ENCODE measurements around the gene CAMK1D.

- TF ChIP-seq, protein P1, sequence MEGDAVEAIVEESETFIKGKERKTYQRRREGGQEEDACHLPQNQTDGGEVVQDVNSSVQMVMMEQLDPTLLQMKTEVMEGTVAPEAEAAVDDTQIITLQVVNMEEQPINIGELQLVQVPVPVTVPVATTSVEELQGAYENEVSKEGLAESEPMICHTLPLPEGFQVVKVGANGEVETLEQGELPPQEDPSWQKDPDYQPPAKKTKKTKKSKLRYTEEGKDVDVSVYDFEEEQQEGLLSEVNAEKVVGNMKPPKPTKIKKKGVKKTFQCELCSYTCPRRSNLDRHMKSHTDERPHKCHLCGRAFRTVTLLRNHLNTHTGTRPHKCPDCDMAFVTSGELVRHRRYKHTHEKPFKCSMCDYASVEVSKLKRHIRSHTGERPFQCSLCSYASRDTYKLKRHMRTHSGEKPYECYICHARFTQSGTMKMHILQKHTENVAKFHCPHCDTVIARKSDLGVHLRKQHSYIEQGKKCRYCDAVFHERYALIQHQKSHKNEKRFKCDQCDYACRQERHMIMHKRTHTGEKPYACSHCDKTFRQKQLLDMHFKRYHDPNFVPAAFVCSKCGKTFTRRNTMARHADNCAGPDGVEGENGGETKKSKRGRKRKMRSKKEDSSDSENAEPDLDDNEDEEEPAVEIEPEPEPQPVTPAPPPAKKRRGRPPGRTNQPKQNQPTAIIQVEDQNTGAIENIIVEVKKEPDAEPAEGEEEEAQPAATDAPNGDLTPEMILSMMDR (IDR thresholded peaks at IDR 0.05): no peak
- TF ChIP-seq POLR2A (IDR thresholded peaks at IDR 0.05) (no peak), POLR2AphosphoS5 (IDR thresholded peaks at IDR 0.05) (no peak), EP300 (IDR thresholded peaks at IDR 0.05) (no peak)
Observed at GRCh38 chr10:12423896-12424295, 74.5 kb downstream of the CAMK1D start.

Measured in stomach (tissue), 4 donors.